Kidney (tissue), 14 donors: ENCODE data around the gene SEH1L. TPM values are rescaled to one million over a fixed set of nuclear protein-coding genes. Genes with fewer than 3 reads are reported as not detected.

Source experiments
- DNase-seq, 5 donors: peaks; one replicate each; pipeline ENCODE4 v3.0.0-alpha.2; 2013 to 2020
- FAIRE-seq: peaks from 2 replicates; lab custom pipeline; 2012; peaks lifted over from hg19 to GRCh38; lab: Jason Lieb, UNC
- H3K27ac ChIP-seq, 2 donors: one replicate each; pipeline ENCODE4 v1.7.0; 2013; ENCODE audit warnings: low read depth in 2 of 2, low read length in 2 of 2, inconsistent platforms in 1 of 2
- H3K27me3 ChIP-seq: one replicate; pipeline ENCODE4 v1.7.1; 2013; ENCODE audit warnings: low read length, inconsistent platforms; ENCODE audit not compliant: control insufficient read depth, insufficient read depth
- H3K36me3 ChIP-seq, 3 donors: one replicate each; pipeline versions ENCODE4 v1.7.0 to v1.7.1; 2013; ENCODE audit warnings: low read length in 3 of 3, control low read depth in 1 of 3, inconsistent platforms in 1 of 3; ENCODE audit not compliant: insufficient read depth in 3 of 3, control insufficient read depth in 2 of 3
- H3K4me1 ChIP-seq, 3 donors: one replicate each; pipeline versions ENCODE4 v1.7.0 to v1.7.1; 2013; ENCODE audit warnings: low read length in 3 of 3, inconsistent platforms in 1 of 3, low read depth in 1 of 3; ENCODE audit not compliant: control insufficient read depth in 2 of 3, insufficient read depth in 2 of 3
- H3K4me3 ChIP-seq, 3 donors: one replicate each; pipeline versions ENCODE4 v1.7.0 to v1.8.1; 2013; ENCODE audit warnings: low read length in 3 of 3, control low read depth in 1 of 3, inconsistent platforms in 1 of 3
- H3K9ac ChIP-seq, 3 donors: one replicate each; pipeline versions ENCODE4 v1.7.0 to v1.7.1; 2013; ENCODE audit warnings: low read length in 3 of 3, control low read depth in 1 of 3, inconsistent platforms in 1 of 3
- H3K9me3 ChIP-seq, 3 donors: one replicate each; pipeline versions ENCODE4 v1.7.0 to v1.7.1; 2013; ENCODE audit warnings: low read length in 3 of 3, control low read depth in 1 of 3, inconsistent platforms in 1 of 3; ENCODE audit not compliant: control insufficient read depth in 2 of 3, insufficient read depth in 1 of 3
- CTCF ChIP-seq: IDR thresholded peaks from 3 replicates; pipeline ENCODE4 v1.5.1; 2012; ENCODE audit warnings: mild to moderate bottlenecking, moderate library complexity, borderline replicate concordance; ENCODE audit not compliant: insufficient read depth; ENCODE audit errors: extremely low read depth
- intact Hi-C: fragments of 100-400 bp; cut with DNase I; formaldehyde crosslinking; loops from one replicate; pipeline ENCODE4 v1.11.1; 2022
- polyA plus RNA-seq: library from polyadenylated mRNA; stranded (reverse); fragments of 350-450 nt; fragmentation: Illumina TruSeq; extraction: RNeasy Lipid Tissue Mini Kit (QIAGEN cat#74804); gene quantifications from one replicate; pipeline ENCODE4 v1.2.3, GENCODE V29; 2014; ENCODE audit warnings: low read depth, low replicate concordance; ENCODE audit not compliant: insufficient read depth
- total RNA-seq: library from RNA; stranded (reverse); fragmentation: NEBNext Ultra II Directional; extraction: Animal tissue kit (Norgen Biotek cat#: 25700); gene quantifications from one replicate; pipeline ENCODE4 v1.2.1, GENCODE V29; 2021
- donor health status: control.
- donor health status: control.
- donor health status: control.
- donor health status: control.
- donor health status: control.
- donor health status: DM: yes; HTN: yes; CAD: no.
- donor health status: Normal renal cell carcinoma (clear cell type).

The SEH1L gene
- total and polyA plus RNA-seq, 2 donors from 2014 or later, result 15.8 to 43.3 TPM

GRCh38 chr18:13022644-13023043 lies 74.8 kb downstream of the SEH1L start:
- Histone ChIP-seq H3K27ac (no peak overlapping the region), H3K36me3 (peaks cover 0 to 21% (median 10%) of the 10 kb centered on the region in 3 donors), H3K4me3 (no peak overlapping the region), H3K27me3 (no peaks in the 10 kb centered on the region), H3K9me3 (no peaks in the 10 kb centered on the region), H3K9ac (no peak overlapping the region), H3K4me1 (no peaks in the 10 kb centered on the region)
- no peak for TF ChIP-seq CTCF
- FAIRE-seq (no peak), DNase-seq (no peak)
- intact Hi-C loops, result no loop called here

- Histone ChIP-seq H3K4me1 (no peaks in the 10 kb centered on the region), H3K9ac (no peak overlapping the region), H3K27ac (no peak overlapping the region), H3K27me3 (no peaks in the 10 kb centered on the region), H3K9me3 (no peaks in the 10 kb centered on the region), H3K36me3 (peaks cover 3 to 12% (median 7%) of the 10 kb centered on the region in 3 donors), H3K4me3 (no peak overlapping the region)
- TF ChIP-seq CTCF, result no peak
- intact Hi-C loops, result no loop called here
- FAIRE-seq (no peak), DNase-seq (no peak)
Observed at GRCh38 chr18:13025233-13025632, 77.4 kb downstream of the SEH1L start.

- DNase-seq, result no peak
- no peak overlapping the region for H3K4me3 ChIP-seq
- intact Hi-C loops, result no loop called here
- TF ChIP-seq CTCF, result no peak
- H3K27me3 ChIP-seq, result no peaks in the 10 kb centered on the region
- FAIRE-seq, result no peak
- H3K27ac ChIP-seq, result no peak overlapping the region
- H3K9ac ChIP-seq, result no peak overlapping the region
- H3K4me1 ChIP-seq, result no peaks in the 10 kb centered on the region
- peaks cover 5 to 11% (median 7%) of the 10 kb centered on the region in 3 donors for H3K36me3 ChIP-seq
- no peaks in the 10 kb centered on the region for H3K9me3 ChIP-seq
Observed at GRCh38 chr18:13026583-13027270, 78.9 kb downstream of the SEH1L start.
